H1 (cell line): ENCODE data around the gene FGF19. TPM values are rescaled to one million over a fixed set of nuclear protein-coding genes. Genes with fewer than 3 reads are reported as not detected.

Experiments
- ATF2 ChIP-seq: IDR thresholded peaks from 2 replicates; pipeline ENCODE4 v1.6.1; 2012; ENCODE audit warnings: low read length, inconsistent platforms
- BACH1 ChIP-seq: IDR thresholded peaks from 2 replicates; pipeline ENCODE4 v1.6.1; 2012; ENCODE audit warnings: low read length, improper control_type of control experiment
- CHD7 ChIP-seq: fragments of 300-600 bp; sonication (generic); IDR thresholded peaks from 2 replicates; pipeline ENCODE4 v1.7.1; 2012; ENCODE audit warnings: low read length, moderate library complexity, mild to moderate bottlenecking, inconsistent platforms; ENCODE audit not compliant: insufficient replicate concordance
- HDAC6 ChIP-seq: IDR thresholded peaks from one replicate; pipeline ENCODE4 v1.7.1; 2012; ENCODE audit warnings: low read depth, mild to moderate bottlenecking, inconsistent platforms, low read length, moderate library complexity
- MAX ChIP-seq: IDR thresholded peaks from 2 replicates; pipeline ENCODE4 v1.6.1; 2012; ENCODE audit warnings: inconsistent platforms
- POLR2A ChIP-seq, 2 experiments: IDR thresholded peaks; 1 replicate in 1 of 2; 2 replicates in 1 of 2; pipeline ENCODE4 v1.6.1; 2011; ENCODE audit warnings: low read depth in 2 of 2, low read length in 2 of 2, mild to moderate bottlenecking in 2 of 2; ENCODE audit errors: control extremely low read depth in 1 of 2
- POLR2AphosphoS5 ChIP-seq: IDR thresholded peaks from 2 replicates; pipeline ENCODE4 v1.6.1; 2011; ENCODE audit warnings: low read depth, low read length
- RAD21 ChIP-seq, 2 experiments: IDR thresholded peaks in 1 of 2; conservative IDR thresholded peaks in 1 of 2; 2 replicates each; pipeline ENCODE4 v1.6.1; 2011; ENCODE audit warnings: low read depth in 2 of 2, low read length in 2 of 2, improper control_type of control experiment in 1 of 2, inconsistent platforms in 1 of 2, mild to moderate bottlenecking in 1 of 2, moderate library complexity in 1 of 2
- RFX5 ChIP-seq: IDR thresholded peaks from 2 replicates; pipeline ENCODE4 v1.6.1; 2011; ENCODE audit warnings: low read depth, low read length, improper control_type of control experiment, borderline replicate concordance
- SP4 ChIP-seq: IDR thresholded peaks from 2 replicates; pipeline ENCODE4 v1.6.1; 2012; ENCODE audit warnings: low read length, inconsistent platforms
- polyA plus RNA-seq, 7 experiments: library from polyadenylated mRNA; depleted of rRNA in 3 of 7; stranded (reverse) in 5 of 7; unstranded in 2 of 7; fragments of >200 nt in 5 of 7; fragments of 200-250 nt in 2 of 7; gene quantifications; 1 replicate in 5 of 7; 2 replicates in 1 of 7; 4 replicates in 1 of 7; pipeline versions ENCODE4 v1.2.1 to v1.2.3, GENCODE V29; 2011 to 2013; ENCODE audit warnings: missing spikeins in 2 of 7, mixed read lengths in 2 of 7
- total RNA-seq: library from RNA; stranded (reverse); fragmentation: NEBNext Ultra II Directional; extraction: Animal tissue kit (Norgen Biotek cat#: 25700); gene quantifications from 2 replicates; pipeline ENCODE4 v1.2.1, GENCODE V29; 2021

The FGF19 gene
- total and polyA plus RNA-seq, 2 of the 8 experiments (the other 6 are each of a cell fraction or from before 2014, with no cell fraction given): 9.6 to 14.8 TPM

- TF ChIP-seq ATF2: no peak
- no peak for TF ChIP-seq CHD7
- no peak for TF ChIP-seq POLR2AphosphoS5
- no peak for TF ChIP-seq RFX5
- TF ChIP-seq BACH1: peak; percentile 13; the same call in 1 of the 2 replicates
- peak; percentile 50; the same call in 1 of the 2 replicates for TF ChIP-seq MAX
- no peak for TF ChIP-seq SP4
- no peak for TF ChIP-seq POLR2A (IDR thresholded peaks at IDR 0.05; ENCODE audit: control extremely low read depth in 1 of 2, low read depth in 2 of 2, low read length in 2 of 2)
- peak; percentile 85 to 92 for TF ChIP-seq RAD21 (IDR thresholded peaks at IDR 0.05 in 1 of 2, conservative IDR thresholded peaks at IDR 0.05 in 1 of 2; ENCODE audit: low read depth in 2 of 2, low read length in 2 of 2)
- no peak for TF ChIP-seq HDAC6
These were observed 14.3 kb upstream of the FGF19 start (continued) for GRCh38 chr11:69718147-69718546.
